CD4-positive, alpha-beta T cell treated with Interleukin-1 beta for 1 hour (primary cell): ENCODE data around the gene MED20.

Experiments
- DNase-seq, 2 donors: peaks; one replicate each; pipeline ENCODE4 v3.0.0-alpha.2; 2020 to 2022

Gene MED20

DNA sequence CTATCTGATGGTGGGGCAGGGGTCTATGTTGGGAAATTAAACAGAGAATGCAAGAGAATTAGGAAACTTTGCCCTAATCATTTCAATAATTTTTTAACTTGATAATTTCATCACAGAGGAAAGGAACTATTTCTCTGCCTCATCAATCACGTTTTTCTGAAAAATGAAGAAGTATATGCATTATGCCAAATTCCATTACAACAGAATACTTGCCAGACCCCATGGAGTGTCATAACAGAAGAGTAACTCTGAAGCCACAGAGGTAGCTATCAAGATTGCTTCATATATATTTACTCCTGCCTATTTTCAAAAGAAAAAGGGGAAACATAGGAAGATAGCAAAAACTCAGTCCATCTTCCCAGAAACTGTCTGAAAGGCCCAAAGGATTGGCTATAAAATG lies 20.1 kb downstream of the MED20 start:
- no peak for DNase-seq

DNA sequence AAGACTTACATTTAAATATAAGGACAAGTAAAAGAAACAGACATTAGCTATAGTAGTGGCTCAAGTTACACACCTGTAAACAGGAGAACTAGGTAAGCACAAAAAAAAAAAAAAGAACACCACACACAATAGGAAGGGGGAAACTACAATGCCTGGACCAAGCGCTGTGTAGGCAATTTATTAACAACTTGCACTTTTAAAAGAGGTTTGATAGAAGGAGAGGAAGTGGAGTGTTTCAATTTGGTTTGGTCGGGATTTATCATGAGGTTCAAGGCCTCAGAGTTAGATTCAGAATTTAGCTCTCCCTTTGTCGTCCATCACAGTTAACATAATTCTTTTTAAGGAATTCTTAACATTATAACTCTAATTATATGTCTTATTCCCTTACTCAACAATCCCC lies 24.7 kb downstream of the MED20 start:
- DNase-seq = no peak

DNA sequence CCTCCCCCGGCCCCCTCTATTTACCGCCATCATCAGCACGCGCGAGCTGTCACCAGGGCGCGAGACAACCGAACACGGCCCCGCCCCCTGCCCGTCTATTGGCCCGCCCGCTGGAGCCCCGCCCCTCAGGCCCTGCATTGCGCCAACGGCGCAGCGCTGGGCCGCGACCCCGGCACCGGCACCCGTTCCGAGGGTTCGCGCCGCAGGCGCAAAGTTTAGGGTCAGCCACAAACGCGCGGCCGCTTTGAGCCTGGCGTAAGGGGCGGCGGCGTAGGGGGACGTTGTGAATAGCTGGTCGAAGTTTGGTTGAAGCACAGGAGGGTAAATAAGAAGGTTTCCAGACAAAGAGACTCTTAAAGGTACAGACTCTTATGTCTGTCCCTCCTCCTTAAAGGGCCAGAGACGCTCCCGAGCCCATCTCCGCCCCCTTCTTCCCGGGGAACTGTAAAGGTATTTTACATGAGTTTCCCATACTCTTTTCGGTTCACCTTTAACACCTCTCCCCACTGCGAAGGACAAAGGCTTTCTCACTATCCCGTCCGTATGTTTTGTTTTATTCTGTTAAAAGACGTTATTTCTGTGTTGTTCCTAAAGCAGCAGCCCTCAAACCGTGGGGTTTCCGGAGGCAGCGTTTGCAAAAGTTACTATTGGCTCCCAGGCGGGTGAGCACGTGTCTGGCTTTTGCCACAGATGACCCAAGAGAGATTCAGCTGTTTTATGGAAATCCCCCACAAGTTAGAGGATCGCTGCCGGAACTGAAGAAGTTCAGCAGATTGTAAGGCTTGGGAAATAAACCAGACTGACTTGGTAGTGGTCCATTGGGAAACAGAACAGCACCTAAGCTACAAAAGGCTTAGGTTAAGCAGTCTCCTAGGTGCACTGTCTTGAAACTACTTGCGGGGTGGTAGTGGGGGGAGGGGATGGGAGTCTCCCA lies 25.4 kb downstream of the MED20 start, which contains the start of gene USP49:
USP49 (minus strand) TSS at position 76 of the 934 bp plus-strand sequence. CDS start 88,392 bp downstream, outside the sequence.
- peak; percentile 88 for DNase-seq

DNA sequence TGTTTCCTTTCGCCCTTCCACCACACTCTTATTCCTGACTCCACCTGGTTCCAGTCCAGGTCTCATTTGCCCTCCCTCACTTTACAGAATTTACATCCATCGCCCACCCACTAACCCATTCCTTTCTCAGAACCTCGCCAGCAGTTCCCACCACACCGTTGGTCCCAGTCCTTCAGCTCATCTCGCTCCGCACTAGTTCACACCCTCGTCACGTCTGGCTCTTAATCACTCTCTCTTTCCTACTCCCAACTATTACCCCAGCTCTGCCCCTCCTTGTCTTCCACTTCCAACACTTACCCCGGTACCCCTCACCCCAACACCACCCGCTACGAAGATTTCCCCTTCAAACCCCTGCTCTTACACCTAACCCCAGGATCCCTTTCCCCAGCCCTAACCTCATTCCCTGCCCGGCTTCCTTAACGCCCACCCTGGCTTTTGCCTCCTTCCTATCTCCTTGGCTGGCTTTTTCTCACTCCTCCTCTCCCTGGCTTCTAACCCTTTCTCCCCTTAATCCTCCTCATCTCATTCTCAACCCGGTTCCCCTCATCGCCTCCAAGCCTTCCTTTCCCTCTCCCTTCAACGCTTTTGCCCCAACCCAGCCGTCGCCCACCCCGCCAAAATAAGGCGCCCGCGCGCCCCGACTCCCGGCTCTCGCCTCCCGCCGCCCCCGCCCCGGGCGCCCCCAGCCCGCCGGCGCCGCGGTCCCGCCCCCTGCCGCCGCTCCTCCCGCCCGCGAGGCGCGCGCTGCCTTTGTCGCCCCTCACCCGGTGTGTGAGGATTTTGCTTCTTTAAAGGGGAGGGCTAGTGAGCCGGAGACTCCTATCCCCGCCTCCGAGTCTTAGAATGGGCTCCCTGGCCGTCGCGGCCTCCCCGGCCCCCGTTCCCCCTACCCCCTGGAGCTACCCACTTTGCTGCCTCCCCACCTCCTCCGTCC lies 26.3 kb downstream of the MED20 start:
- DNase-seq = no peak

DNA sequence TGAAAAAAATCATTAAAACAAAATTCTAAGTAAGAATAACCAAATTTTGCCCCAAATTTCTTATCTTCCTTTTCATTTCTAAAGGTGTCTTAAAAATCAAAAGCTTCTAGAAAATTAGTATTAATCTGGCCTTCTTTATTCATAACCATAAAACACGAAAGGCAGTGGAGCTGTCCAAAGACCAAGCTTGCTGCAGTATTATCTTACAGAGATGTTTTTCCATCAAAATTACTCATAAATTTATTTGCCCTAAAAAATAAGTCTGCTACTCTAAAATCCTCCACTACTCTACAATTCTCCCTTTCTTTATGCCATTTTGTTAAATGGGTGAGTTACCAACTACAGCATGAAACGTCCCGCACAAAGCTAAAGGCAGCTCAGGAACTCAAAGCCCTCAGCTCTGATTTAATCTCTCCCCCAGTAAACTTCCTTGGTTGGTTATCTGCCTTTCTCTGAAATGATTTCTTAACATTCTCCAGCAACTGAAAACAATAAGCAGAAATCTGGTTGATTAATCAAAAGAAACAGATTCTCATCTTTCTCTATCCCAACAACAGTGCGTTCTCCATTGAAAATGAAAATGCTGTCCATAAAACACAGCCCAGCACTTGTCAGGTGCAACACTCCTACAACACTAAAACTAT lies 27.9 kb downstream of the MED20 start:
- no peak for DNase-seq

DNA sequence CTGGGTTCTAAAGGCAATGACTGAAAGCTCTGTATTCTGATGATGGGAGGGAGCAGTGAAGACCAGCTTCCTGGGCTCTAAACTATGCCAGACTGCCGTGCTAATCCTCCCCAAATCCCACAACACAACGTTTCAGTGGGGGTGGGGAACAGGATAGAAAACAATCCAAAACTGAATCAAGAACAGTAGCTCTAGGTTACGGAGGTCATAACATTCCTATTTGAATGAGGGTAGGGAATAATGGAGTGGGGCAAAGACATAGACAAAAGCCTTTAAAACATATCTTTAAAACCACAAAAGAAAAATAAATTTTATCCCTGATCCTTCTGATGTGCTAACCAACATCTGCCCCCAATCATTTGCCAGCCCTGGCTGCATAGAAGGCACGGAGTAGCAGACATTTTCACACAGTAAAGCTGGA lies 33.6 kb downstream of the MED20 start:
- DNase-seq = no peak

DNA sequence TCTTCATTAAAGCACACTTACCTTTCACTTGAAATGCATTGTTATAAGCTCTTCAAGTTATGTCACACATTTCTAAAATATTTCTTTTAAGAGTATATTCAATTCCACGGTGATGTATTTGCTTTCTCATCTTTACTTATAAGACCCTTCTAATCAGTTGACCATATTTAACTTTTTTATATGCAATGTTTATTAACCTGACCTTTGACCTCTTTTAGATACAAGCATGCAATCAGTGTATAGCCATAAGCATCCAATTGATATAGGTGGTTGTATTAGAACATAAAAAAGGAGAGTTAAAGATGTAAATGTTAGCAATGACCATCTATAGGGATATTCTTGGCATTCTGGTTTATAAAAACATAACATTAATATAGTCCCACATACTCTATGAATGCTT lies 35.0 kb downstream of the MED20 start:
- no peak for DNase-seq

DNA sequence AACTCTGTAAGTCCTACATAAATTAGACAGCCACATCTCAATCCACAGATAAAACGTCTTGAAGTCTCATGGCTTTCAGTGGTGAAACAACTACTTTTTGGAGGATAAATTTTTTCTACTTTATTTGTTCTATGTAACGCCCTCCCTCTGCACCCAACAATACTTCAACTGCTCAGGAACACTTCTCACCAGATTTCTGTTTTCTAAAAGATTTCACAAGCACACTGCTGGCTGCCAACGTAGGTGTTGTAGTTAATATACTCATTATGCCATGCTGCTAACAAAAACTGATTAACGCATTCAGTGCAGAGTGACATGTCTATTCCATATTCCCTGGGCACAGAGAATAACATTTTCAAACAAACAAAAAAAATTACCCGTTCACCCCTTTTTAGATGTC lies 36.0 kb downstream of the MED20 start:
- no peak for DNase-seq

DNA sequence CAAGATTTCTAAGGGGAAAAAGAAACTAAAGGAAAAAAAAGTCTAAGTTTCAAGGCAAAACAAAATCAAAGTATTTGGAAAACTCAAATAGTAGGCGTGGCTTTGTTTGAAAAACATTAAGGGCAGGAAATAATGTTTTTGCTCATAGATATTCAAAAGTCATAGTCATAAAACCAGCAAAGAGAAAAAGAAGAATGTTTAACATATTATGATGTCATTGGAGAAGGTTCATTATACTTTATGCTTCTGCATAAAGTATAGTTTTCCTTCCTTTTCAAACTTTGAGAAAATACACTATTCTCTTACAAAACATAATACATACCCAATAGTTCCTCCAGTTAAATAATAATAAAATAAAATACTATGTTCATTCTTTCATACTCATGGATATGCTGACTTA lies 39.4 kb downstream of the MED20 start:
- no peak for DNase-seq

DNA sequence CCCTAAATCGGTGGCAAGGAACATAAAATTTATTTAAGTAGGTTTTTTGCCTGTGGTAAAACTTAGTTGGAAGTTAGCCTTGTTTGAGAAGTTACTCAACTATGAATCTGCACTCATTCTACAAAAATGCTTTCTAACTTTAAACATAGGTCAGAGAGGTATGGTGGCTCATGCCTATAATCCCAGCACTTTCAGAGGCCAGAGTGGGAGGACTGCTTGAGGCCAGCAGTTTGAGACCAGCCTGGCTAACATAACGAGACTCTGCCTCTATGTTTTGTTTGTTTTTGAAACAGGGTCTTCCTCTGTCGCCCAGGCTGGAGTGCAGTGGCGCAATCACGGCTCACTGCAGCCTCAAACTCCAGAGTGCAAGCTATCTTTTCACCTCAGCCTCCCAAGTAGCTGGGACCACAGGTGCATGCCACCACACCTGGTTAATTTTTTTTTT lies 42.0 kb downstream of the MED20 start:
- no peak for DNase-seq

DNA sequence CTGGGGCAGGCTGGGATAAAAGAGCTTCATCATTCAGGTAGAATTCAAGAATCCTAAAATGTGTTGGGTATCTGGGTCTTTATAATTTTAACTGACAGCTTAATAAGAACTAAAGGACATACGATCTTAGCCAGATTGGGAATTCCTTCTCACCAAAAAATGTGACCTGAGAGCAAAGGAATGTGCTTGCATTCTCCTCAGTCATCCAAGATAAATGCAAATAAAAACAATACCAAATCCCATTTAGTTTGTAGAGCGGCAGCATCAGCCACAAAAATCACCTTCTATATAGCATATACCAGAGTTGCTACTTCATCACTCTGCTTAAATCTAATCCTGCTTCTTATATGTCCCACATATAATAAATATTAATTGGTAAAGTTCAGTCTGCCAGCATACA lies 42.7 kb downstream of the MED20 start:
- no peak for DNase-seq

DNA sequence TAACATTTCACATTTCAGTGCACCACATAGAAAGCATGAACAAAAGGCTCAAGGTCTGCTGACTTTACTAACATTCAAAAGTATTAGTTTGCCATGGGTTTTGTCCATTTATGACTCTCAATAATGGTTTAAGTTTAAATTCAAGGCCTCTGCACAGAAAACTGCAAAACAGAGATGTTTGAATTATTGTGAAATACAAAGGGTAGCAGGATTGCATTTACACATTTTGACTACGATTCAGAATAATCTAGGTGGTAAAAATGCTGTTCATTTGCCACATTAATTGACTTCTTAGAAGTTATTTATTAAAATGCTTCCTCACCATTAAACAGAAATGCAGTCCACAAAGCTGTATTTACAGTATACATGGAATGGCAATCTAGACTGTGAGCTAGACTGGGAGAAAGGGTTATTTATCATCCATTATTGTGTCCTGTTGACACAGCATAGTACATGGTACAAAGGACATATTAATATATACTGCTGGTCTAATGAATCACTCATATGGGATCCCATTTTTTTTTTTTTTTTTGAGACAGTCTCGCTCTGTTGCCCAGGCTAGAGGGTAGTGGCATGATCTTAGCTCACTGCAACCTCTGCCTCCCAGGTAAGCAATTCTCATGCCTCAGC lies 43.8 kb downstream of the MED20 start:
- no peak for DNase-seq

DNA sequence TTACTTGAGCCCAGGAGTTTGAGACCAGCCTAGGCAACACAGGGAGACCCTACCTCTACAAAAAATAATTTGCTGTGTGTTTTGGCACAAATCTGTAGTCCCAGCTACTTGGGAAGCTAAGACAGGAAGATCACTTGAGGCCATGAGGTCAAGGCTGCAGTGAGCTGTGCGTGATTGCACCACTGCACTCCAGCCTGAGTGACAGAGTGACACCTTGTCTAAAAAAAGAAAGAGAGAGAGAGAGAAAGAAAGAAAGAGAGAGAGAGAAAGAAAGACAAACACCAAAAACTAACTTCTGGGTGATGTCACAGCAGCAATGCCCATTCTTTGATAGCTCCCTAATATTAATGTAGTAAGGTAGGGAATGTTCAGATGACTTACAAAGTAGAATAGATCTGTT lies 46.2 kb downstream of the MED20 start:
- no peak for DNase-seq

DNA sequence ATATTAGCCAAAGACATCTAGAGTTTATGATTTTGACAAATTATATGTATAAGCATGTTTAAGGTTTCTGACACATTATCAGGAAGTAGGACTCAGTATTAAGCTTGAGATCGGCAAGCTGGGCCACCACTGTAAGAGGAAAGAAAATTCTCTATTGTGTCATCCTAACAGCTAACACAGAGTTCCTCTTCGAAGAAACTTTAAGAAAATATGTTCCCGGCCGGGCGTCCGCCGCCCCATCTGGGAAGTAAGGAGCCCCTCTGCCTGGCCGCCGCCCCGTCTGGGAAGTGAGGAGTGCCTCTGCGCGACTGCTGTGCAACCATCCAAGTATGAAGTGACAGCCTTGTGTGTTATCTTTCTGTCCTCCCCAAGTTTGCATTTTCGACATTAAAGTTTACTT lies 48.8 kb downstream of the MED20 start:
- DNase-seq = no peak

DNA sequence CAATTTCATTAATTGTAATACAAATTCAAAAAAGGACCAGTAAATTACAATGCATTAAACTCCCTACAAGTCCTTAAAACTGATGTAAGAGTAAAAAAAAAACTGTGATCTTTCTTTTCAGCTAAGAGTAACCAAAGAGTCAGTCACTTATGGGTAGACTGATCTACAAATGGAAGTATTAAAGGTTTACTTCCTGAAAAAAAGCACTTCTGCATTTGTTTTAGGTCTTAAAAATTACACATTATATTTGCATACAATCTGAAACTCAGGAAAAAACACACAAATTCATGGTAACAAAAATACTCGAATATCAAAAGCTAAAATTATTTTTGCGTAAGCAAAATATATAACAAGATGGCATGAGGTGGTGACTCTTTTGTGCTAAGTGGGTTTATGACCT lies 49.2 kb downstream of the MED20 start:
- no peak for DNase-seq

DNA sequence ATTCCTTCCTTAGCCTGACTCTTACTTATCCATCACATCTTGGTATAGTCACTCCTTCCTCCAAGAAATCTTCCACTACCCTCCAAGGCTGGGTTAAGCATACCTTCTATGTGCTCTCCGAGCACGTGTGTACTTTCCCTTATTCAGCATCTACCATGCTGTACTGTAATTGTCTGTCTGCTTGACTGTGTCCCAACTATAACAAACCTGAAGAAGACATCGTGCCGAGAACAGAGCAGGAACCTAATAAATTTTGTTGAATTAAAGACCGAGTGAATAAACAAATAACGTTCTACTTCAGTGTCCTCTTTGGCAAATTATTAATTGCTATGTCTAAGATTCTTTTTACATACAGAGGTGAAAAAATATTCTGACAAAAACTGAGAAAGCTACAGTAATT lies 61.6 kb downstream of the MED20 start:
- no peak for DNase-seq

DNA sequence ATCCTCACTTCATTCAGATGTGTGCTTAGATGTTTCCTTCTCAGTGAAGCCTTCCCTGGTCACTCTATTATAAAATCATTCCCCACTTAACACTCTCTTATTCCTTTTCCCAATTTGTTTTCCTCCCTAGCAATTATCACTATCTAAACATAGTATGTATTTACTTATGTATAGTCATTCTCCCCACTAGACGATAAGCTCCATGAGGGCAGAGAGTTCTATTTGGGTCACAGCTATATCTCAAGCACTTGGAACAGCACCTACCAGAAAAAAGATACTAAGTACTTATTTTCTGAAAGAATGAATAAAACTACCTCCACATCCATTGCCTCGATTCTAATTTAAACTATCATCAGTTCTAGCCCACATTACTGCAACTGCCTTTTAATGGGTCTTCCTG lies 62.2 kb downstream of the MED20 start:
- no peak for DNase-seq
